OCI-LY3 (cell line): ENCODE measurements around the gene MSI2.

Source experiments
- H2AFZ ChIP-seq: fragments of 200-600, 300-600 bp; shearing (Covaris generic); 2 replicates; pipeline ENCODE4 v1.6.0; 2014; ENCODE audit warnings: antibody characterized with exemption, low read depth, low read length
- H3K27ac ChIP-seq: fragments of 200-600, 300-600 bp; sonication (generic); 2 replicates; pipeline ENCODE4 v1.5.1; 2014; ENCODE audit warnings: mild to moderate bottlenecking, low read length, moderate library complexity, mixed read lengths
- H3K27me3 ChIP-seq: fragments of 200-600, 300-600 bp; sonication (generic); 2 replicates; pipeline ENCODE4 v1.6.1; 2014; ENCODE audit warnings: low read depth, low read length, mixed read lengths
- H3K36me3 ChIP-seq: fragments of 200-600, 300-600 bp; sonication (generic); replicated peaks from 2 replicates; pipeline ENCODE3; 2014; ENCODE audit warnings: low read depth, low read length, mixed read lengths
- H3K4me1 ChIP-seq: fragments of 300-600, 200-600 bp; sonication (generic); 2 replicates; pipeline ENCODE4 v1.6.1; 2014; ENCODE audit warnings: low read length, mixed read lengths
- H3K4me2 ChIP-seq: fragments of 200-600, 300-600 bp; sonication (generic); 2 replicates; pipeline ENCODE4 v1.6.1; 2014; ENCODE audit warnings: low read length, mixed read lengths
- H3K4me3 ChIP-seq: fragments of 300-600, 200-600 bp; sonication (generic); 2 replicates; pipeline ENCODE4 v1.5.1; 2014; ENCODE audit warnings: antibody characterized with exemption, mild to moderate bottlenecking, low read length, moderate library complexity
- H3K79me2 ChIP-seq: fragments of 300-600, 200-600 bp; shearing (Covaris generic); 2 replicates; pipeline ENCODE4 v1.6.1; 2014; ENCODE audit warnings: mild to moderate bottlenecking, low read length, mixed read lengths
- H3K9ac ChIP-seq: fragments of 300-600, 200-600 bp; shearing (Covaris generic); 2 replicates; pipeline ENCODE4 v1.6.0; 2014; ENCODE audit warnings: mild to moderate bottlenecking, low read length, moderate library complexity
- H3K9me3 ChIP-seq: fragments of 200-600, 300-600 bp; shearing (Covaris generic); 2 replicates; pipeline ENCODE4 v1.6.1; 2014; ENCODE audit warnings: low read length, mixed read lengths; ENCODE audit not compliant: insufficient read depth
- H4K20me1 ChIP-seq: fragments of 200-600, 300-600 bp; sonication (generic); 2 replicates; pipeline ENCODE4 v1.6.1; 2016; ENCODE audit warnings: low read length, mixed read lengths; ENCODE audit not compliant: insufficient read depth
- EZH2phosphoT487 ChIP-seq: fragments of 200-600 bp; shearing (Covaris generic); IDR thresholded peaks from 2 replicates; pipeline ENCODE4 v1.6.1; 2018; ENCODE audit warnings: antibody characterized with exemption, mixed run types, low read depth
- TF ChIP-seq, protein P1 (sequence below): fragments of 200-600, 300-600 bp; sonication (generic); IDR thresholded peaks from 2 replicates; pipeline ENCODE4 v1.5.1; 2014; ENCODE audit warnings: antibody characterized with exemption, low read length, low read depth

The MSI2 gene

DNA sequence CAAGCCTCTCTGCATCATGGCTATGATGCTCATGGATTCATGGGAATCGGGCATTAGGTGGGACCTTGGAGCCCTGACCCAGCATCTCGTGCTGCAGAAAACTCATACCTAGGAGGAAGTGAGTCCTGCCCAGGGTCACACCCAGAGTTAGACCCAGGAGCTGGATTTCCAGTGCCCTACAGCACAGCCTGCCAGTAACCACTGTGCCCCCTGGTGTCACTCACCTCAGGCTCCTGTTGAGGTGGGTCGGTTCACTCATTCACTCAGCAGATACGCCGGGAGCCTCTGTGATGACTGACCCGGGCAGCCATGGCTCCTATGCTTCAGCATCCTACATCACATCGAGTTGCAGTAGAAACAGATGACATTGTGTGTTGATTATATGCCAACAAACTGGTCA is 143.4 kb downstream of the MSI2 start:
- Histone ChIP-seq H3K79me2 (no peaks in the 10 kb centered on the region; the same call in 1 of the 2 replicates), H3K4me2 (no peak overlapping the region), H3K27ac (no peak overlapping the region), H3K4me1 (no peaks in the 10 kb centered on the region), H3K9ac (no peak overlapping the region), H2AFZ (no peak overlapping the region), H3K36me3 (no peaks in the 10 kb centered on the region), H3K4me3 (no peak overlapping the region), H3K9me3 (no peaks in the 10 kb centered on the region), H4K20me1 (peaks cover 8% of the 10 kb centered on the region), H3K27me3 (no peaks in the 10 kb centered on the region)
- TF ChIP-seq, protein P1, sequence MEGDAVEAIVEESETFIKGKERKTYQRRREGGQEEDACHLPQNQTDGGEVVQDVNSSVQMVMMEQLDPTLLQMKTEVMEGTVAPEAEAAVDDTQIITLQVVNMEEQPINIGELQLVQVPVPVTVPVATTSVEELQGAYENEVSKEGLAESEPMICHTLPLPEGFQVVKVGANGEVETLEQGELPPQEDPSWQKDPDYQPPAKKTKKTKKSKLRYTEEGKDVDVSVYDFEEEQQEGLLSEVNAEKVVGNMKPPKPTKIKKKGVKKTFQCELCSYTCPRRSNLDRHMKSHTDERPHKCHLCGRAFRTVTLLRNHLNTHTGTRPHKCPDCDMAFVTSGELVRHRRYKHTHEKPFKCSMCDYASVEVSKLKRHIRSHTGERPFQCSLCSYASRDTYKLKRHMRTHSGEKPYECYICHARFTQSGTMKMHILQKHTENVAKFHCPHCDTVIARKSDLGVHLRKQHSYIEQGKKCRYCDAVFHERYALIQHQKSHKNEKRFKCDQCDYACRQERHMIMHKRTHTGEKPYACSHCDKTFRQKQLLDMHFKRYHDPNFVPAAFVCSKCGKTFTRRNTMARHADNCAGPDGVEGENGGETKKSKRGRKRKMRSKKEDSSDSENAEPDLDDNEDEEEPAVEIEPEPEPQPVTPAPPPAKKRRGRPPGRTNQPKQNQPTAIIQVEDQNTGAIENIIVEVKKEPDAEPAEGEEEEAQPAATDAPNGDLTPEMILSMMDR = no peak
- TF ChIP-seq EZH2phosphoT487 = no peak

DNA sequence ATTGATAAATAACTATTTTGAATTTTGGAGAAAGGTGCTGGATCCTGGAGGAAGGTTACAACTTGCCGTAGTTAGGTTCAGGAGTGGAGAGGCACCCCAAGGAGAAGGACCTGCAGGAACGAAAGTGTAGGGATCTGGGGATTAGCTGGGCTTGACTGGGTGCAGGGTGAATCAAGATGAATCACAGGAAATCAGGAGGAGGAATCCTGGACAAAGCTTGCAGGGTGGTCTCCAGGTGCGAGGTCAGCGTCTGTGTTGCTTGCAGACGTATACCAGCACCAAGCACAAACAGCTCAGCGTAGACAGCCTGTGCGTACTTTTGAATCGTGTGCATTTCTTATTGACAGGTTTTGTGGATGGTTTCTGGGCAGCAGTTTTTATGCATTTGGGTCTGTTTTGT is 144.3 kb downstream of the MSI2 start:
- no peak overlapping the region for H3K4me3 ChIP-seq
- H3K79me2 ChIP-seq = no peaks in the 10 kb centered on the region
- peaks cover 8% of the 10 kb centered on the region for H4K20me1 ChIP-seq
- H3K27ac ChIP-seq = no peak overlapping the region
- no peaks in the 10 kb centered on the region for H3K9me3 ChIP-seq
- H2AFZ ChIP-seq = no peak overlapping the region
- no peaks in the 10 kb centered on the region for H3K27me3 ChIP-seq
- TF ChIP-seq EZH2phosphoT487 = no peak
- TF ChIP-seq, protein P1 = no peak
- H3K9ac ChIP-seq = no peak overlapping the region
- no peaks in the 10 kb centered on the region for H3K36me3 ChIP-seq
- no peaks in the 10 kb centered on the region for H3K4me1 ChIP-seq
- H3K4me2 ChIP-seq = no peak overlapping the region

DNA sequence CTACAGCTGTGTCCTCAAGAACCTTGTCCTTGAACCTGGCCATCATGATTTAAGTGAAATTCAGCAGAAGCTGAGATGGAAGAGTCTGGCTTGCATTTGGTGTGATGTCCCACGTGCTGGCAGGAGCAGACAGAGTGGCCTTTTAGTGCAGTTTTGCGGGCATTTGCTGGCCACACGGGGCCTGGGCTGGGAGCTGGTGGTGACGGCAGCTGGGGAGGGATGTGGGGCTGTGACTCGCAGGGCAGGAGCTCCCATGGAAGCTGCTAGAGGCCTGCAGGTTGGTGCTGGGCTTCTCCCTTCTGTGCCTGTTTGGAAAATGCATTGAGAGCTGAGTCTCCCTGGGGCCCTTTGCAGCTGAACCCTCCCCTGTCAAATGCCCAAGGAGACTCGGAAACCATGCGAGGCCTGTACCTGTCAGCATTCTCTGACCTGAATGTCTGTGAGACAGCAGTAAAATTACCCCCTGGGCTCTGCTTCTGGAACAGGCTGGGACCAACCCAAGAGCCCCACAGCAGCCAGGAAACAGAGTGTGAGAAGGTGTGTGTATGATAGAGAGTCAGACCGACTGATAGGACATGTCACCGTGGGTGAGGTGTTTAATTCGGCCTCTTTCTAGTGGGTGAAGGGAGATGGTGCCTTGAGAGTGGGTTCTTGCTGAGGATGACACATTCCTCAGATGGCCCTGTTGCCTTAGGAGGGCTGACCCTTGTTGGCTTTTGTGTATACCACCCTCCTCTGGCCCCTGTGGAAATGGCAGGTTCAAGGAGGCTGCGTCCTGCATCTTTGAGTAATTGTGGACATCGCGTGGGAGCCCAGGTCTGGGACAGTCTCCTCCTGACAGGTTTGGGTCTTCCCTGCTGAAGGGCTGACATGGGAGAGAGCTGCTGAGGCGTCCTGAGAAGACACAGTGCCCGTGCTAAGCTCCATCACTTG is 145.5 kb downstream of the MSI2 start:
- Histone ChIP-seq H3K4me1 (no peaks in the 10 kb centered on the region), H3K4me2 (no peak overlapping the region), H4K20me1 (peaks cover 11% of the 10 kb centered on the region), H3K9me3 (no peaks in the 10 kb centered on the region), H3K36me3 (no peaks in the 10 kb centered on the region), H3K4me3 (no peak overlapping the region), H3K27me3 (no peaks in the 10 kb centered on the region), H3K9ac (no peak overlapping the region), H3K79me2 (no peaks in the 10 kb centered on the region), H3K27ac (no peak overlapping the region), H2AFZ (no peak overlapping the region)
- no peak for TF ChIP-seq EZH2phosphoT487
- TF ChIP-seq, protein P1 = peak; percentile 14; the same call in 1 of the 2 replicates

DNA sequence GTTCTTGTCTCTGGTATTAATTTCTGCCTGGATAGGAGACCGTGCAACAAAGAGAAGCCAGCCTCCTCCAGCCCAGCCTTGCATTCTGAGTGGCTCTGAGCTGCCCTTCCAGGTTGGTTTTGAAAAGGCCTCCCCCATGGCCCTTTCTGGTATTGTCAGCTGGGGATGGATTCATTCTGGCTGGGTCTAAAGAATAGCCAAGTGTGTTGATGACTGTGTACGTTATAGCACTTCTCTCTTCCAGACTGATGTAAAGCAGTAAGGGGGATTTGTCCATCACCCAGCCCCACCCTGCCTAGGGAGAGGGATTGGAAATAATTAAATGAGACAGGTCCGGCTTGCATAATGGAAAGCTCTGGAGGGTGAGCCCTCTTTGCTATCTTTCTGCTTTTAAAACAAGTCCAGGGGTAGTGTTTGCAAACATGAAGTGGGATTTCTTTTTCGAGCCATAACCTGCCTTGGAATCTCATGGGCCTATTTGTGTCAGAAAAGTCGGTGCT is 146.4 kb downstream of the MSI2 start:
- no peaks in the 10 kb centered on the region for H3K9me3 ChIP-seq
- H2AFZ ChIP-seq = no peak overlapping the region
- H4K20me1 ChIP-seq = peaks cover 14% of the 10 kb centered on the region
- no peak overlapping the region for H3K4me2 ChIP-seq
- H3K79me2 ChIP-seq = peaks cover 6% of the 10 kb centered on the region; the same call in 1 of the 2 replicates
- no peaks in the 10 kb centered on the region for H3K27me3 ChIP-seq
- no peak overlapping the region for H3K27ac ChIP-seq
- H3K36me3 ChIP-seq = no peaks in the 10 kb centered on the region
- H3K4me1 ChIP-seq = peaks cover 5% of the 10 kb centered on the region
- TF ChIP-seq EZH2phosphoT487 = no peak
- TF ChIP-seq, protein P1 = no peak
- H3K9ac ChIP-seq = no peak overlapping the region
- no peak overlapping the region for H3K4me3 ChIP-seq
